Measurements from ENCODE around the gene LMF2.

DNA sequence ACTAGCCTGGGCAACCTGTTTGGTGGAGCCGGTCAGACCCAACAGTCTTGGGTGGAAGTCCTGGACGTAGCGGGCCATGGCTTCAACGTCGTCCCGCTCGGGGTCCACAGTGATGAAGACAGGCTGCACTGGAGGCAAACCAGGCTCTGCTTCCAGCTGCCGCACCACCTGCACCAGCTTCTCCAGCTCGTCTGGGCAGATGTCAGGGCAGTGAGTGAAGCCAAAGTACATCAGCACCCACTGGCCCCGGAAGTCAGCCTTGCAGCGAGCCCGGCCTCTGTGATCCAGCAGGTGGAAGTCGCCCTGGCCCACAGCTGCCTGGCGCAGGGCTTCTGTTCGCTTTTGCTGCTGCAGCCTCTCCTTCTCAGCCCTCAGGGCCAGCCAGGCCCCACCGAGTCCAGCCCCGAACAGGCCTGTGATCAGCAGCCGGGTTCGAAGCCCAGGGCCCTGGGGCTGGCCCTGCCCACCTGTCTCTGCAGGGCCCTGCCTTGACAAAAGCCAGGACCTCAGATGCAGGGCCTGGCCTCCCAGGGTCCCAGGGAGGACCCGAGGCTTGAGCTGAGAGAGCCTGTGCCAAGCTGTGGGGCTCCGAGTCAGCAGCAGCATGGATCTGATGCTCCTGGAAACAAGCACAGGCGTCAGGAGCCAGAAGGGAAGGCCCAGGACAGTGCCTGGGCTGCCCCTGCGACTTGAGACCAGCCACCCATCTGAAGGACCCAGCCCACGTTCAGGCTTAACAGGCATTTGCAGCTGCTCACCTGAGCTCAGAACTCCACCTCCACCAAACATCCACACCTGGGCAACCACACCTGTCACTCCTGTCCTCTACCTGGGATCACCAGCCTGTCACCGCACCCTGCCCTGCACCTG lies 16.5 kb upstream of the LMF2 start:
- TF ChIP-seq, protein P1, sequence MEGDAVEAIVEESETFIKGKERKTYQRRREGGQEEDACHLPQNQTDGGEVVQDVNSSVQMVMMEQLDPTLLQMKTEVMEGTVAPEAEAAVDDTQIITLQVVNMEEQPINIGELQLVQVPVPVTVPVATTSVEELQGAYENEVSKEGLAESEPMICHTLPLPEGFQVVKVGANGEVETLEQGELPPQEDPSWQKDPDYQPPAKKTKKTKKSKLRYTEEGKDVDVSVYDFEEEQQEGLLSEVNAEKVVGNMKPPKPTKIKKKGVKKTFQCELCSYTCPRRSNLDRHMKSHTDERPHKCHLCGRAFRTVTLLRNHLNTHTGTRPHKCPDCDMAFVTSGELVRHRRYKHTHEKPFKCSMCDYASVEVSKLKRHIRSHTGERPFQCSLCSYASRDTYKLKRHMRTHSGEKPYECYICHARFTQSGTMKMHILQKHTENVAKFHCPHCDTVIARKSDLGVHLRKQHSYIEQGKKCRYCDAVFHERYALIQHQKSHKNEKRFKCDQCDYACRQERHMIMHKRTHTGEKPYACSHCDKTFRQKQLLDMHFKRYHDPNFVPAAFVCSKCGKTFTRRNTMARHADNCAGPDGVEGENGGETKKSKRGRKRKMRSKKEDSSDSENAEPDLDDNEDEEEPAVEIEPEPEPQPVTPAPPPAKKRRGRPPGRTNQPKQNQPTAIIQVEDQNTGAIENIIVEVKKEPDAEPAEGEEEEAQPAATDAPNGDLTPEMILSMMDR (conservative IDR thresholded peaks at IDR 0.05): no peak
- no peak for TF ChIP-seq EZH2 (IDR thresholded peaks at IDR 0.05; ENCODE audit: low read depth)
